H1 (cell line): ENCODE data around the gene BPIFB3. TPM values are rescaled to one million over a fixed set of nuclear protein-coding genes. Genes with fewer than 3 reads are reported as not detected.

Experiments
- BACH1 ChIP-seq: IDR thresholded peaks from 2 replicates; pipeline ENCODE4 v1.6.1; 2012; ENCODE audit warnings: low read length, improper control_type of control experiment
- CHD1 ChIP-seq: IDR thresholded peaks from 2 replicates; pipeline ENCODE4 v1.6.1; 2012; ENCODE audit warnings: low read depth, low read length, improper control_type of control experiment
- CHD2 ChIP-seq: IDR thresholded peaks from 2 replicates; pipeline ENCODE4 v1.6.1; 2012; ENCODE audit warnings: low read length, improper control_type of control experiment
- CREB1 ChIP-seq: IDR thresholded peaks from 2 replicates; pipeline ENCODE4 v1.6.1; 2012; ENCODE audit warnings: inconsistent platforms
- KDM5A ChIP-seq: fragments of 200-600 bp; IDR thresholded peaks from 2 replicates; pipeline ENCODE4 v1.7.1; 2012; ENCODE audit warnings: mild to moderate bottlenecking, low read length, inconsistent platforms, mixed read lengths
- MAFK ChIP-seq: IDR thresholded peaks from 2 replicates; pipeline ENCODE4 v1.6.1; 2012; ENCODE audit warnings: low read depth, mild to moderate bottlenecking, improper control_type of control experiment, low read length
- POLR2A ChIP-seq, 2 experiments: IDR thresholded peaks; 1 replicate in 1 of 2; 2 replicates in 1 of 2; pipeline ENCODE4 v1.6.1; 2011; ENCODE audit warnings: low read depth in 2 of 2, low read length in 2 of 2, mild to moderate bottlenecking in 2 of 2; ENCODE audit errors: control extremely low read depth in 1 of 2
- RAD21 ChIP-seq, 2 experiments: IDR thresholded peaks in 1 of 2; conservative IDR thresholded peaks in 1 of 2; 2 replicates each; pipeline ENCODE4 v1.6.1; 2011; ENCODE audit warnings: low read depth in 2 of 2, low read length in 2 of 2, improper control_type of control experiment in 1 of 2, inconsistent platforms in 1 of 2, mild to moderate bottlenecking in 1 of 2, moderate library complexity in 1 of 2
- SP2 ChIP-seq: IDR thresholded peaks from 2 replicates; pipeline ENCODE4 v1.6.1; 2012; ENCODE audit warnings: mild to moderate bottlenecking, low read length, inconsistent platforms
- TEAD4 ChIP-seq: IDR thresholded peaks from 2 replicates; pipeline ENCODE4 v1.6.1; 2012; ENCODE audit warnings: low read depth, low read length, inconsistent platforms, mixed read lengths
- polyA plus RNA-seq, 7 experiments: library from polyadenylated mRNA; depleted of rRNA in 3 of 7; stranded (reverse) in 5 of 7; unstranded in 2 of 7; fragments of >200 nt in 5 of 7; fragments of 200-250 nt in 2 of 7; gene quantifications; 1 replicate in 5 of 7; 2 replicates in 1 of 7; 4 replicates in 1 of 7; pipeline versions ENCODE4 v1.2.1 to v1.2.3, GENCODE V29; 2011 to 2013; ENCODE audit warnings: missing spikeins in 2 of 7, mixed read lengths in 2 of 7
- total RNA-seq: library from RNA; stranded (reverse); fragmentation: NEBNext Ultra II Directional; extraction: Animal tissue kit (Norgen Biotek cat#: 25700); gene quantifications from 2 replicates; pipeline ENCODE4 v1.2.1, GENCODE V29; 2021
- TF ChIP-seq, protein P1 (sequence below): fragments of 300-600 bp; sonication (generic); IDR thresholded peaks from 2 replicates; pipeline ENCODE4 v1.7.1; 2012; ENCODE audit warnings: low read length, moderate library complexity, mild to moderate bottlenecking, inconsistent platforms; ENCODE audit not compliant: insufficient replicate concordance

The BPIFB3 gene
- total and polyA plus RNA-seq, 2 of the 8 experiments (the other 6 are each of a cell fraction or from before 2014, with no cell fraction given): not detected

GRCh38 chr20:33110147-33110825 lies 56.6 kb downstream of the BPIFB3 start (continued):
- TF ChIP-seq, protein P1, sequence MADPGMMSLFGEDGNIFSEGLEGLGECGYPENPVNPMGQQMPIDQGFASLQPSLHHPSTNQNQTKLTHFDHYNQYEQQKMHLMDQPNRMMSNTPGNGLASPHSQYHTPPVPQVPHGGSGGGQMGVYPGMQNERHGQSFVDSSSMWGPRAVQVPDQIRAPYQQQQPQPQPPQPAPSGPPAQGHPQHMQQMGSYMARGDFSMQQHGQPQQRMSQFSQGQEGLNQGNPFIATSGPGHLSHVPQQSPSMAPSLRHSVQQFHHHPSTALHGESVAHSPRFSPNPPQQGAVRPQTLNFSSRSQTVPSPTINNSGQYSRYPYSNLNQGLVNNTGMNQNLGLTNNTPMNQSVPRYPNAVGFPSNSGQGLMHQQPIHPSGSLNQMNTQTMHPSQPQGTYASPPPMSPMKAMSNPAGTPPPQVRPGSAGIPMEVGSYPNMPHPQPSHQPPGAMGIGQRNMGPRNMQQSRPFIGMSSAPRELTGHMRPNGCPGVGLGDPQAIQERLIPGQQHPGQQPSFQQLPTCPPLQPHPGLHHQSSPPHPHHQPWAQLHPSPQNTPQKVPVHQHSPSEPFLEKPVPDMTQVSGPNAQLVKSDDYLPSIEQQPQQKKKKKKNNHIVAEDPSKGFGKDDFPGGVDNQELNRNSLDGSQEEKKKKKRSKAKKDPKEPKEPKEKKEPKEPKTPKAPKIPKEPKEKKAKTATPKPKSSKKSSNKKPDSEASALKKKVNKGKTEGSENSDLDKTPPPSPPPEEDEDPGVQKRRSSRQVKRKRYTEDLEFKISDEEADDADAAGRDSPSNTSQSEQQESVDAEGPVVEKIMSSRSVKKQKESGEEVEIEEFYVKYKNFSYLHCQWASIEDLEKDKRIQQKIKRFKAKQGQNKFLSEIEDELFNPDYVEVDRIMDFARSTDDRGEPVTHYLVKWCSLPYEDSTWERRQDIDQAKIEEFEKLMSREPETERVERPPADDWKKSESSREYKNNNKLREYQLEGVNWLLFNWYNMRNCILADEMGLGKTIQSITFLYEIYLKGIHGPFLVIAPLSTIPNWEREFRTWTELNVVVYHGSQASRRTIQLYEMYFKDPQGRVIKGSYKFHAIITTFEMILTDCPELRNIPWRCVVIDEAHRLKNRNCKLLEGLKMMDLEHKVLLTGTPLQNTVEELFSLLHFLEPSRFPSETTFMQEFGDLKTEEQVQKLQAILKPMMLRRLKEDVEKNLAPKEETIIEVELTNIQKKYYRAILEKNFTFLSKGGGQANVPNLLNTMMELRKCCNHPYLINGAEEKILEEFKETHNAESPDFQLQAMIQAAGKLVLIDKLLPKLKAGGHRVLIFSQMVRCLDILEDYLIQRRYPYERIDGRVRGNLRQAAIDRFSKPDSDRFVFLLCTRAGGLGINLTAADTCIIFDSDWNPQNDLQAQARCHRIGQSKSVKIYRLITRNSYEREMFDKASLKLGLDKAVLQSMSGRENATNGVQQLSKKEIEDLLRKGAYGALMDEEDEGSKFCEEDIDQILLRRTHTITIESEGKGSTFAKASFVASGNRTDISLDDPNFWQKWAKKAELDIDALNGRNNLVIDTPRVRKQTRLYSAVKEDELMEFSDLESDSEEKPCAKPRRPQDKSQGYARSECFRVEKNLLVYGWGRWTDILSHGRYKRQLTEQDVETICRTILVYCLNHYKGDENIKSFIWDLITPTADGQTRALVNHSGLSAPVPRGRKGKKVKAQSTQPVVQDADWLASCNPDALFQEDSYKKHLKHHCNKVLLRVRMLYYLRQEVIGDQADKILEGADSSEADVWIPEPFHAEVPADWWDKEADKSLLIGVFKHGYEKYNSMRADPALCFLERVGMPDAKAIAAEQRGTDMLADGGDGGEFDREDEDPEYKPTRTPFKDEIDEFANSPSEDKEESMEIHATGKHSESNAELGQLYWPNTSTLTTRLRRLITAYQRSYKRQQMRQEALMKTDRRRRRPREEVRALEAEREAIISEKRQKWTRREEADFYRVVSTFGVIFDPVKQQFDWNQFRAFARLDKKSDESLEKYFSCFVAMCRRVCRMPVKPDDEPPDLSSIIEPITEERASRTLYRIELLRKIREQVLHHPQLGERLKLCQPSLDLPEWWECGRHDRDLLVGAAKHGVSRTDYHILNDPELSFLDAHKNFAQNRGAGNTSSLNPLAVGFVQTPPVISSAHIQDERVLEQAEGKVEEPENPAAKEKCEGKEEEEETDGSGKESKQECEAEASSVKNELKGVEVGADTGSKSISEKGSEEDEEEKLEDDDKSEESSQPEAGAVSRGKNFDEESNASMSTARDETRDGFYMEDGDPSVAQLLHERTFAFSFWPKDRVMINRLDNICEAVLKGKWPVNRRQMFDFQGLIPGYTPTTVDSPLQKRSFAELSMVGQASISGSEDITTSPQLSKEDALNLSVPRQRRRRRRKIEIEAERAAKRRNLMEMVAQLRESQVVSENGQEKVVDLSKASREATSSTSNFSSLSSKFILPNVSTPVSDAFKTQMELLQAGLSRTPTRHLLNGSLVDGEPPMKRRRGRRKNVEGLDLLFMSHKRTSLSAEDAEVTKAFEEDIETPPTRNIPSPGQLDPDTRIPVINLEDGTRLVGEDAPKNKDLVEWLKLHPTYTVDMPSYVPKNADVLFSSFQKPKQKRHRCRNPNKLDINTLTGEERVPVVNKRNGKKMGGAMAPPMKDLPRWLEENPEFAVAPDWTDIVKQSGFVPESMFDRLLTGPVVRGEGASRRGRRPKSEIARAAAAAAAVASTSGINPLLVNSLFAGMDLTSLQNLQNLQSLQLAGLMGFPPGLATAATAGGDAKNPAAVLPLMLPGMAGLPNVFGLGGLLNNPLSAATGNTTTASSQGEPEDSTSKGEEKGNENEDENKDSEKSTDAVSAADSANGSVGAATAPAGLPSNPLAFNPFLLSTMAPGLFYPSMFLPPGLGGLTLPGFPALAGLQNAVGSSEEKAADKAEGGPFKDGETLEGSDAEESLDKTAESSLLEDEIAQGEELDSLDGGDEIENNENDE: no peak
- TF ChIP-seq CHD1 (no peak), KDM5A (no peak), POLR2A (IDR thresholded peaks at IDR 0.05; ENCODE audit: control extremely low read depth in 1 of 2, low read depth in 2 of 2, low read length in 2 of 2) (no peak), SP2 (no peak), BACH1 (no peak), TEAD4 (no peak), RAD21 (IDR thresholded peaks at IDR 0.05 in 1 of 2, conservative IDR thresholded peaks at IDR 0.05 in 1 of 2; ENCODE audit: low read depth in 2 of 2, low read length in 2 of 2) (no peak), MAFK (no peak), CREB1 (no peak), CHD2 (no peak)
